ENCODE results near the gene GNG12. TPM values are rescaled to one million over a fixed set of nuclear protein-coding genes. Genes with fewer than 3 reads are reported as not detected.

The GNG12 gene
- total RNA-seq, 1 experiment from 2014 or later: 66.1 TPM

DNA sequence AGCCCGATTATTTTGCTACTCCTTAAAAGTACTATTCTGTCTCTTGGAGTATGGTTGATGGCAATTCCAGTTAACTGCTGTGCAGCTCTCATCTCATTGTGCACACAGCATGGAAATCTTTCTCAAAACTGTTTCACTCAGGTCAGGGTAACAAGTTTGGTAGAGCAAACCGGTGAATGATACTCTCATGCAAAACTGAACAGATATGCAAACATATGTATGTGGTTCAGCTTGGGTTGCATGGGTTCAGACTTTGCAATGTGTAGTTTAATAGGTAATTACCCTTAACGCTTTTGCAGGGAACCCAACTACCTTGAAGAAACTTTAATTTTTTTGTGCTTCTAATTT lies 146.1 kb downstream of the GNG12 start:
- Histone ChIP-seq H3K79me2 (ENCODE audit: low read length) (peaks cover 35% of the 10 kb centered on the region), H3F3A (ENCODE audit: low read length, unreplicated experiment) (peaks cover 30% of the 10 kb centered on the region), H3K9ac (ENCODE audit: low read length) (peak overlapping the region; percentile 65), H3K27me3 (ENCODE audit: low read length) (no peaks in the 10 kb centered on the region), H4K20me1 (ENCODE audit: low read length) (peaks cover 31% of the 10 kb centered on the region), H3K36me3 (ENCODE audit: low read depth, low read length) (peaks cover 33% of the 10 kb centered on the region), H3K4me1 (ENCODE audit: insufficient read depth, low read length) (peaks cover 43% of the 10 kb centered on the region), H2AFZ (ENCODE audit: low read length) (no peak overlapping the region), H3K4me3 (ENCODE audit: low read length) (peak overlapping the region; percentile 87), H3K9me3 (ENCODE audit: low read length) (no peaks in the 10 kb centered on the region), H3K27ac (ENCODE audit: low read length) (peak overlapping the region; percentile 93), H3K9me2 (replicated peaks; ENCODE audit: low read length) (no peaks in the 10 kb centered on the region), H3K4me2 (ENCODE audit: low read length) (peak overlapping the region; percentile 96)
- ChIA-PET CTCF (interaction anchor here (1.4 kb wide), 1 partner anchor 74 kb away, joined by 10 read pairs; no protein-coding TSS in a partner anchor), POLR2A (ENCODE audit: unreplicated experiment) (interaction anchor here (0.8 to 1.1 kb wide), 3 partner anchors 63 to 117 kb away, joined by 3 to 20 read pairs (median 15); no protein-coding TSS in a partner anchor)
- DNase-seq (no peak), ATAC-seq (no peak)
- TF ChIP-seq, protein P1, sequence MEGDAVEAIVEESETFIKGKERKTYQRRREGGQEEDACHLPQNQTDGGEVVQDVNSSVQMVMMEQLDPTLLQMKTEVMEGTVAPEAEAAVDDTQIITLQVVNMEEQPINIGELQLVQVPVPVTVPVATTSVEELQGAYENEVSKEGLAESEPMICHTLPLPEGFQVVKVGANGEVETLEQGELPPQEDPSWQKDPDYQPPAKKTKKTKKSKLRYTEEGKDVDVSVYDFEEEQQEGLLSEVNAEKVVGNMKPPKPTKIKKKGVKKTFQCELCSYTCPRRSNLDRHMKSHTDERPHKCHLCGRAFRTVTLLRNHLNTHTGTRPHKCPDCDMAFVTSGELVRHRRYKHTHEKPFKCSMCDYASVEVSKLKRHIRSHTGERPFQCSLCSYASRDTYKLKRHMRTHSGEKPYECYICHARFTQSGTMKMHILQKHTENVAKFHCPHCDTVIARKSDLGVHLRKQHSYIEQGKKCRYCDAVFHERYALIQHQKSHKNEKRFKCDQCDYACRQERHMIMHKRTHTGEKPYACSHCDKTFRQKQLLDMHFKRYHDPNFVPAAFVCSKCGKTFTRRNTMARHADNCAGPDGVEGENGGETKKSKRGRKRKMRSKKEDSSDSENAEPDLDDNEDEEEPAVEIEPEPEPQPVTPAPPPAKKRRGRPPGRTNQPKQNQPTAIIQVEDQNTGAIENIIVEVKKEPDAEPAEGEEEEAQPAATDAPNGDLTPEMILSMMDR (conservative IDR thresholded peaks at IDR 0.05; ENCODE audit: low read depth, low read length): no peak
- TF ChIP-seq EZH2 (IDR thresholded peaks at IDR 0.05; ENCODE audit: low read length, unreplicated experiment): no peak
- TF ChIP-seq EZH2phosphoT487 (IDR thresholded peaks at IDR 0.05; ENCODE audit: borderline replicate concordance, low read length): no peak
- intact Hi-C loops (cut with micrococcal nuclease): loop anchor here (2.0 to 10.0 kb wide), 2 partner anchors 22 to 698 kb away; no protein-coding TSS in a partner anchor
- BruUV-seq (replicated peaks): TSS peak; percentile 52

DNA sequence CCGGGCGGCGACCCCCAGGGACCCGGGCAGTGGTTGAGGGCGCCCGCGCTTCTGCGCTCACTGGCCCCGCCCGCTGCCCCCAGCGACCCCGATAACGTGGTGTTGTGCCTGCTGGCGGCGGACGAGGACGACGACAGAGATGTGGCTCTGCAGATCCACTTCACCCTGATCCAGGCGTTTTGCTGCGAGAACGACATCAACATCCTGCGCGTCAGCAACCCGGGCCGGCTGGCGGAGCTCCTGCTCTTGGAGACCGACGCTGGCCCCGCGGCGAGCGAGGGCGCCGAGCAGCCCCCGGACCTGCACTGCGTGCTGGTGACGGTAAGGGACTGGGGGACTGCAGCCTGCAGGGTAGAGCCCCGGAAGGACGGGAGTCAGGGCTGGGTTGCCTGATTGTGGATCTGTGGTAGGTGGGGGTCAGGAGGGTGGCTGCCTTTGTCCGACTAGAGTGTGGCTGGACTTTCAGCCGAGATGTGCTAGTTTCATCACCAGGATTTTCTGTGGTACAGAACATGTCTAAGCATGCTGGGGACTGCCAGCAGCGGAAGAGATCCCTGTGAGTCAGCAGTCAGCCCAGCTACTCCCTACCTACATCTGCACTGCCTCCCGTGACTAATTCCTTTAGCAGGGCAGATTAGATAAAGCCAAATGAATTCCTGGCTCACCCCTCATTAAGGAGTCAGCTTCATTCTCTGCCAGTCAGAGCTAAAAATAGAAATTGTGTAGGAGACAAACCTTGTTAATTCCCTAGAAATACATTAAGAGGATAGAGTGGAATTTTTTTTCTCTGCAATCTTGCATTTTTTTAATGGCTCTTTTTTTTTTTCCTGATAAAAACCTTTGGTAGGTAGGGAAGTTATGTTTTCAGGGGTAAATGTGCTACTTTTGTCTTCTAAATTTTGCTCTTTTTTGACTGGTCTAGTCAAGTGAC lies 146.7 kb downstream of the GNG12 start:
- Histone ChIP-seq H2AFZ (ENCODE audit: low read length) (no peak overlapping the region), H3F3A (ENCODE audit: low read length, unreplicated experiment) (peaks cover 30% of the 10 kb centered on the region), H3K9me2 (replicated peaks; ENCODE audit: low read length) (no peaks in the 10 kb centered on the region), H3K27ac (ENCODE audit: low read length) (peak overlapping the region; percentile 93), H3K9ac (ENCODE audit: low read length) (peak overlapping the region; percentile 93), H3K4me3 (ENCODE audit: low read length) (peak overlapping the region; percentile 87), H3K36me3 (ENCODE audit: low read depth, low read length) (peaks cover 33% of the 10 kb centered on the region), H4K20me1 (ENCODE audit: low read length) (peaks cover 31% of the 10 kb centered on the region), H3K4me2 (ENCODE audit: low read length) (peak overlapping the region; percentile 96), H3K79me2 (ENCODE audit: low read length) (peaks cover 35% of the 10 kb centered on the region), H3K27me3 (ENCODE audit: low read length) (no peaks in the 10 kb centered on the region), H3K9me3 (ENCODE audit: low read length) (no peaks in the 10 kb centered on the region), H3K4me1 (ENCODE audit: insufficient read depth, low read length) (peaks cover 47% of the 10 kb centered on the region)
- TF ChIP-seq EZH2phosphoT487 (IDR thresholded peaks at IDR 0.05; ENCODE audit: borderline replicate concordance, low read length): no peak
- TF ChIP-seq EZH2 (IDR thresholded peaks at IDR 0.05; ENCODE audit: low read length, unreplicated experiment): no peak
- TF ChIP-seq, protein P1 (conservative IDR thresholded peaks at IDR 0.05; ENCODE audit: low read depth, low read length): no peak
- DNase-seq (peak; percentile 97), ATAC-seq (peak; percentile 48)
- BruUV-seq (replicated peaks): TSS peak; percentile 59
- intact Hi-C loops (cut with micrococcal nuclease): loop anchor here (1.0 to 10.0 kb wide), 6 partner anchors 22 to 698 kb away; no protein-coding TSS in a partner anchor
- POLR2A ChIA-PET (ENCODE audit: unreplicated experiment): interaction anchor here (0.8 to 1.1 kb wide), 4 partner anchors 64 to 117 kb away, joined by 3 to 20 read pairs (median 14); no protein-coding TSS in a partner anchor
- CTCF ChIA-PET: interaction anchor here (0.7 to 1.4 kb wide), 3 partner anchors 74 to 154 kb away, joined by 3 to 10 read pairs (median 3); no protein-coding TSS in a partner anchor
